Daoy (cell line): Measurements from ENCODE around the gene NFU1. TPM values are rescaled to one million over a fixed set of nuclear protein-coding genes. Genes with fewer than 3 reads are reported as not detected.

Experiments used
- total RNA-seq: library from RNA; depleted of rRNA; stranded (reverse); fragments of >200 nt; shearing (Covaris generic); gene quantifications from 2 replicates; pipeline ENCODE4 v1.2.3, GENCODE V29; 2014; rRNA removed

The NFU1 gene
- total RNA-seq, 1 experiment from 2014 or later = 40.6 TPM

Other genes starting within 250 kb of the NFU1 start
- 20.5 and 21.7 TPM in 2 replicates for gene GFPT1, start 50.2 kb downstream of the NFU1 start, total RNA-seq
- 21.5 and 23.4 TPM in 2 replicates for gene AAK1, start 206.3 kb upstream of the NFU1 start, total RNA-seq